ENCODE data around the gene MSI1.

Gene MSI1

GRCh38 chr12:120364487-120364886, 4.5 kb downstream of the MSI1 start:
- no peak for DNase-seq (ENCODE audit: low spot score)
- no peaks in the 10 kb centered on the region for H3K9me3 ChIP-seq (ENCODE audit: severe bottlenecking)
- no peak for TF ChIP-seq CTCF (IDR thresholded peaks at IDR 0.05; ENCODE audit: poor library complexity, severe bottlenecking)
- no peaks in the 10 kb centered on the region for H3K4me1 ChIP-seq (ENCODE audit: insufficient read depth, poor library complexity, severe bottlenecking)
- H3K36me3 ChIP-seq (ENCODE audit: low read depth): no peaks in the 10 kb centered on the region
- no peak overlapping the region for H3K4me3 ChIP-seq (ENCODE audit: severe bottlenecking)
- H3K27ac ChIP-seq (ENCODE audit: poor library complexity, severe bottlenecking): no peak overlapping the region
- no peak for ATAC-seq (ENCODE audit: low read depth)
- H3K27me3 ChIP-seq (ENCODE audit: insufficient read depth, poor library complexity, severe bottlenecking): peaks cover 16% of the 10 kb centered on the region

- H3K4me1 ChIP-seq (ENCODE audit: insufficient read depth, poor library complexity, severe bottlenecking): no peaks in the 10 kb centered on the region
- DNase-seq (ENCODE audit: low spot score): no peak
- H3K27ac ChIP-seq (ENCODE audit: poor library complexity, severe bottlenecking): no peak overlapping the region
- H3K36me3 ChIP-seq (ENCODE audit: low read depth): no peaks in the 10 kb centered on the region
- no peak for ATAC-seq (ENCODE audit: low read depth)
- no peak overlapping the region for H3K4me3 ChIP-seq (ENCODE audit: severe bottlenecking)
- H3K9me3 ChIP-seq (ENCODE audit: severe bottlenecking): no peaks in the 10 kb centered on the region
- peaks cover 14% of the 10 kb centered on the region for H3K27me3 ChIP-seq (ENCODE audit: insufficient read depth, poor library complexity, severe bottlenecking)
- TF ChIP-seq CTCF (IDR thresholded peaks at IDR 0.05; ENCODE audit: poor library complexity, severe bottlenecking): no peak
Measured at GRCh38 chr12:120363274-120363855, 5.6 kb downstream of the MSI1 start.

GRCh38 chr12:120362516-120363273, 6.3 kb downstream of the MSI1 start:
- H3K27ac ChIP-seq (ENCODE audit: poor library complexity, severe bottlenecking): no peak overlapping the region
- H3K4me1 ChIP-seq (ENCODE audit: insufficient read depth, poor library complexity, severe bottlenecking): no peaks in the 10 kb centered on the region
- H3K4me3 ChIP-seq (ENCODE audit: severe bottlenecking): no peak overlapping the region
- no peaks in the 10 kb centered on the region for H3K36me3 ChIP-seq (ENCODE audit: low read depth)
- ATAC-seq (ENCODE audit: low read depth): no peak
- no peak for DNase-seq (ENCODE audit: low spot score)
- H3K27me3 ChIP-seq (ENCODE audit: insufficient read depth, poor library complexity, severe bottlenecking): peaks cover 11% of the 10 kb centered on the region
- no peaks in the 10 kb centered on the region for H3K9me3 ChIP-seq (ENCODE audit: severe bottlenecking)
- TF ChIP-seq CTCF (IDR thresholded peaks at IDR 0.05; ENCODE audit: poor library complexity, severe bottlenecking): no peak

GRCh38 chr12:120361506-120362208, 7.3 kb downstream of the MSI1 start:
- ATAC-seq (ENCODE audit: low read depth) (no peak), DNase-seq (ENCODE audit: low spot score) (no peak)
- no peak for TF ChIP-seq CTCF (IDR thresholded peaks at IDR 0.05; ENCODE audit: poor library complexity, severe bottlenecking)
- Histone ChIP-seq H3K36me3 (ENCODE audit: low read depth) (no peaks in the 10 kb centered on the region), H3K4me1 (ENCODE audit: insufficient read depth, poor library complexity, severe bottlenecking) (no peaks in the 10 kb centered on the region), H3K27me3 (ENCODE audit: insufficient read depth, poor library complexity, severe bottlenecking) (peaks cover under 1% of the 10 kb centered on the region), H3K27ac (ENCODE audit: poor library complexity, severe bottlenecking) (no peak overlapping the region), H3K9me3 (ENCODE audit: severe bottlenecking) (no peaks in the 10 kb centered on the region), H3K4me3 (ENCODE audit: severe bottlenecking) (no peak overlapping the region)

All from RWPE2 (cell line).